ENCODE results near the gene SIAH3. TPM values are rescaled to one million over a fixed set of nuclear protein-coding genes. Genes with fewer than 3 reads are reported as not detected.
"Not testable (repeated sequence)": the region's sequence is repeated elsewhere in the genome, so short reads cannot be mapped to it uniquely, and the experiment has no call there.

Gene SIAH3
- total RNA-seq, 2 experiments from 2014 or later, result 0.07 to 0.11 TPM

DNA sequence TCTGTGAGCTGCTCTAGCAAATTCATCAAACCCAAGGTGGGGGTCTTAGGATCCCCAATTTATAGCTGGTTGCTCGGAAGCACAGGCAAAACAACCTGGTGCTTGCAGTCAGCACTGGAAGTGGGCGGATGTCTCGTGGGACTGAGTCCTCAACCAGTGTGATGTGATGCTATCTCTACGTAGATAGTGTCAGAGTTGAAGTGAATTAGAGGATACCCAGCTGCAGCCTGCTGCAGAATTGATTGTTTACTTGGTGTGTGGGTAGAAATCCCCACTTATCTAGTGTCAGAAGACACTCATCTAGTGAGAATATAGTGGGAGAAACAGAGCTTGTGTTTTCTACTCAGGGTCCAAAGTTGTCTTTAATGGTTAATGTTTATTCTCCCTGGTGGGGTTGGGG lies 86.1 kb downstream of the SIAH3 start:
- no peak overlapping the region for H3K27ac Mint-ChIP-seq
- peaks cover 2% of the 10 kb centered on the region for H3K27me3 Mint-ChIP-seq
- POLR2A ChIA-PET, result no interaction called here
- H3K36me3 Mint-ChIP-seq (ENCODE audit: low read depth), result no peaks in the 10 kb centered on the region
- ATAC-seq (no peak), DNase-seq (no peak)
- CTCF ChIA-PET, result interaction anchor here (1.0 kb wide), 1 partner anchor 142 kb away, joined by 3 read pairs; no protein-coding TSS in a partner anchor
- intact Hi-C loops (cut with micrococcal nuclease), result no loop called here
- H3K4me1 Mint-ChIP-seq (ENCODE audit: low read depth), result no peaks in the 10 kb centered on the region
- no peak overlapping the region for H3K4me3 Mint-ChIP-seq
- H3K9me3 Mint-ChIP-seq, result no peaks in the 10 kb centered on the region
- TF ChIP-seq, protein P1, sequence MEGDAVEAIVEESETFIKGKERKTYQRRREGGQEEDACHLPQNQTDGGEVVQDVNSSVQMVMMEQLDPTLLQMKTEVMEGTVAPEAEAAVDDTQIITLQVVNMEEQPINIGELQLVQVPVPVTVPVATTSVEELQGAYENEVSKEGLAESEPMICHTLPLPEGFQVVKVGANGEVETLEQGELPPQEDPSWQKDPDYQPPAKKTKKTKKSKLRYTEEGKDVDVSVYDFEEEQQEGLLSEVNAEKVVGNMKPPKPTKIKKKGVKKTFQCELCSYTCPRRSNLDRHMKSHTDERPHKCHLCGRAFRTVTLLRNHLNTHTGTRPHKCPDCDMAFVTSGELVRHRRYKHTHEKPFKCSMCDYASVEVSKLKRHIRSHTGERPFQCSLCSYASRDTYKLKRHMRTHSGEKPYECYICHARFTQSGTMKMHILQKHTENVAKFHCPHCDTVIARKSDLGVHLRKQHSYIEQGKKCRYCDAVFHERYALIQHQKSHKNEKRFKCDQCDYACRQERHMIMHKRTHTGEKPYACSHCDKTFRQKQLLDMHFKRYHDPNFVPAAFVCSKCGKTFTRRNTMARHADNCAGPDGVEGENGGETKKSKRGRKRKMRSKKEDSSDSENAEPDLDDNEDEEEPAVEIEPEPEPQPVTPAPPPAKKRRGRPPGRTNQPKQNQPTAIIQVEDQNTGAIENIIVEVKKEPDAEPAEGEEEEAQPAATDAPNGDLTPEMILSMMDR (IDR thresholded peaks at IDR 0.05), result no peak

DNA sequence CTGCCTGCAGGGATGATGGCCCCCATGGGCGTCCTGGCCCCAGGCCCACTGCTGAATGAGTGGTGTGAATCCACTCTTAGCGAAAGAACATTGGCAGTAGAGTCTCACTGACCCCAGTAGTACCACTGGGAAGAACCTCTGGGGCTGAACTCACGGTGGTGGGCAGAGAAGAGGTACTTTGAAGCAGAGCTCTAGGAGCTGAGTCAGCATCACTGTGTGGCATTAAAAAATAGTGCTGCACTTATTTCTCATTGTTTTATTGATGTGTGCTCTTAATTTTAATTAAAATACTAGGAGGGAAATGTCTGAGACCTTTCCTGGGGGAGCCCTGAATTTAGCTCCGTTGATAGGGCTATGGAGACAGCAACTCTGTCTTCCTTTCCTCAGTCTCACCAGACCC lies 88.1 kb downstream of the SIAH3 start:
- TF ChIP-seq, protein P1 (IDR thresholded peaks at IDR 0.05), result no peak
- H3K9me3 Mint-ChIP-seq, result no peaks in the 10 kb centered on the region
- no peak overlapping the region for H3K27ac Mint-ChIP-seq
- DNase-seq (no peak), ATAC-seq (no peak)
- no peaks in the 10 kb centered on the region for H3K4me1 Mint-ChIP-seq (ENCODE audit: low read depth)
- ChIA-PET POLR2A (interaction anchor here (0.8 to 1.7 kb wide), 2 partner anchors 40 to 83 kb away, joined by 3 to 4 read pairs; no protein-coding TSS in a partner anchor), CTCF (no interaction called here)
- H3K36me3 Mint-ChIP-seq (ENCODE audit: low read depth), result no peaks in the 10 kb centered on the region
- intact Hi-C loops (cut with micrococcal nuclease), result no loop called here
- H3K27me3 Mint-ChIP-seq, result peaks cover 2% of the 10 kb centered on the region
- no peak overlapping the region for H3K4me3 Mint-ChIP-seq

DNA sequence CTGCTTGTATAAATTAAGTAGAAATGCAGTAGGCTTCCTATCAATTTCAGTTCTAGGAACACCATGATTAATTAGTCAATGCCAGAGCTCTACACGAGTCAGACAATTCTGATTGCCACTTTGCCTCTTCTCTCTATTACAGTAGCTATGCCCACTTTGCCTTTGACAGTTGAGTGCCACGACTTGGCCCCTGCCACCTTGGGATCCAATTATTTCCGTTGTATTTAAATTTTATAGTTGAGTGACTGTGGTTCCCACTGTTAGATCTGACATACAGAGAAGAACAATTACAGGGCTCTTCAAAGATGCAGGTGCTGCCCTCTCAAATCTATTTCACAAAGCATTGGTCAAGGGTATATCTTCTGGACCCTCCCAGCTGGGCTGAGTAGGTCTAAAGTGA lies 94.0 kb downstream of the SIAH3 start:
- intact Hi-C loops (cut with micrococcal nuclease); ATAC-seq; POLR2A ChIA-PET; H3K27ac Mint-ChIP-seq; CTCF ChIA-PET; H3K9me3 Mint-ChIP-seq; H3K4me3 Mint-ChIP-seq; H3K27me3 Mint-ChIP-seq; H3K36me3 Mint-ChIP-seq (ENCODE audit: low read depth); H3K4me1 Mint-ChIP-seq (ENCODE audit: low read depth); DNase-seq: not testable (repeated sequence)

DNA sequence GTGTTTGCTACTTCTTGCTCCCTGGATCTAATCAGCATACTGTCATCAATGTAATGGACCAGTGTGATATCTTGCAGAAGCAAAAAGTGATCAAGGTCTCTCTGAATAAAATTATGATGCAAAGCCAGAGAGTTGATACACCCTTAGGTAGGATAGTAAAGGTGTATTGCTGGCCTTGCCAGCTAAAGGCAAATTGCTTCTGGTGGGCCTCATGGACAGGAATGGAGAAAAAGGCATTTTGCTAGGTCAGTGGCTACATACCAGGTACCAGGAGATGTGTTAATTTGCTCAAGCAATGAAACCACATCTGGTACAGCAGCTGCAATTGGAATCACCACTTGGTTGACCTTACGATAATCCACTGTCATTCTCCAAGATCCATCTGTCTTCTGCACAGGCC lies 95.1 kb downstream of the SIAH3 start:
- H3K4me3 Mint-ChIP-seq; H3K27ac Mint-ChIP-seq; intact Hi-C loops (cut with micrococcal nuclease): not testable (repeated sequence)

DNA sequence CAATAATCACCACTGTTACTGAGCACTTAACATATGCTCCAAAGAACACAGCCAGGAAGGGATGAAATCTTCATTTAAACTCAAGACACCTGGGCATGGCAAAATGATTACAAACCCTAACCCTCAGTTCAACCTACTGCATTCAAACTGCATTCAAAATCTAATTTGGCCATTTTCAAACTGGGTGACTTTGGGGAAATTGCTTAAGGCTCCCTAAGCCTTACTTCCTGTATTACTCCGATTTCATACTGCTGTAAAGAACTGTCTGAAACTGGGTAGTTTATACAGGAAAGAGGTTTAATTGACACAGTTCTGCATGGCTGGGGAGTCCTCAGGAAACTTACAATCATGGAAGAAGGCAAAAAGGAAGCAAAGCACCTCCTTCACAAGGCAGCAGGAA lies 99.0 kb downstream of the SIAH3 start:
- DNase-seq (no peak), ATAC-seq (no peak)
- intact Hi-C loops (cut with micrococcal nuclease), result no loop called here
- Mint-ChIP-seq H3K27ac (no peak overlapping the region), H3K27me3 (no peaks in the 10 kb centered on the region), H3K36me3 (ENCODE audit: low read depth) (no peaks in the 10 kb centered on the region), H3K4me3 (no peak overlapping the region), H3K9me3 (peaks cover 2% of the 10 kb centered on the region), H3K4me1 (ENCODE audit: low read depth) (no peaks in the 10 kb centered on the region)
- ChIA-PET POLR2A (no interaction called here), CTCF (no interaction called here)
- TF ChIP-seq, protein P1 (IDR thresholded peaks at IDR 0.05), result no peak

More for the DNA sequence above, 95.1 kb downstream of the SIAH3 start:
- CTCF ChIA-PET; H3K4me1 Mint-ChIP-seq (ENCODE audit: low read depth); H3K27me3 Mint-ChIP-seq; DNase-seq; H3K36me3 Mint-ChIP-seq (ENCODE audit: low read depth); POLR2A ChIA-PET; ATAC-seq; H3K9me3 Mint-ChIP-seq: not testable (repeated sequence)

DNA sequence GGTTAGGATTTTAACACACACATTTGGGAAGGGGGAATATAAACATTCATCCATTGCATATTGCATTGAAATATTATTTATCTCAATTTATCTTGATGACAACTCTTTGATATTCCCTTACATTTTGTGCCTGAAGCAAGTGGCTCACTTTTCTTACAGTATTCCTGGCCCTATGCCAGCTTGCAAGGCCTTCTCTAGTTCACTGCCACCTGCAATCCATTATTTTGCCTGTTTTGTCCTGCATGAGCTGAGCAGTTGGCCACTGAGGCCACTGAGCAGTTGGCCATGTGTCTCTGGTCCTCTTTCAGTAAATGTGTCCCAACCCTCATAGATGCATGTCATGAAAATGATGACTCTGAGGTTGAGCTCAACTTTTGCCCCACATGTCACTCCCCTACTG lies 99.7 kb downstream of the SIAH3 start:
- DNase-seq (no peak), ATAC-seq (no peak)
- intact Hi-C loops (cut with micrococcal nuclease), result no loop called here
- CTCF ChIA-PET, result no interaction called here
- no peaks in the 10 kb centered on the region for H3K27me3 Mint-ChIP-seq
- no peaks in the 10 kb centered on the region for H3K4me1 Mint-ChIP-seq (ENCODE audit: low read depth)
- POLR2A ChIA-PET, result no interaction called here
- no peaks in the 10 kb centered on the region for H3K9me3 Mint-ChIP-seq
- H3K4me3 Mint-ChIP-seq, result no peak overlapping the region
- no peaks in the 10 kb centered on the region for H3K36me3 Mint-ChIP-seq (ENCODE audit: low read depth)
- TF ChIP-seq, protein P1 (IDR thresholded peaks at IDR 0.05), result no peak
- H3K27ac Mint-ChIP-seq, result no peak overlapping the region

All from activated CD8-positive, alpha-beta T cell treated with anti-CD3 and anti-CD28 coated beads for 36 hours (primary cell).